K562 (cell line): ENCODE results near the gene SV2A. TPM values are rescaled to one million over a fixed set of nuclear protein-coding genes. Genes with fewer than 3 reads are reported as not detected.

ENCODE experiments used
- BCL6 ChIP-seq: fragments of 250-450 bp; sonication (Bioruptor Pico); IDR thresholded peaks from 2 replicates; pipeline ENCODE4 v1.4.0; 2020
- CHD7 ChIP-seq: fragments of 200-600 bp; sonication (generic); IDR thresholded peaks from one replicate; pipeline ENCODE4 v1.6.1; 2012; ENCODE audit warnings: mild to moderate bottlenecking, low read depth, low read length, inconsistent platforms
- ELF4 ChIP-seq: fragments of 450-650 bp; formaldehyde crosslinking; IDR thresholded peaks from 2 replicates; pipeline ENCODE4 v1.4.0; 2022; ENCODE audit warnings: missing genetic modification characterization
- FOXO4 ChIP-seq: fragments of 450-650 bp; formaldehyde crosslinking; IDR thresholded peaks from 2 replicates; pipeline ENCODE4 v1.4.0; 2020; ENCODE audit warnings: mild to moderate bottlenecking, moderate library complexity
- LCOR ChIP-seq: sonication (generic); formaldehyde crosslinking; IDR thresholded peaks from 2 replicates; pipeline ENCODE4 v1.8.0; 2022; ENCODE audit warnings: mild to moderate bottlenecking, missing genetic modification reagents
- RFX7 ChIP-seq: fragments of 250-450 bp; sonication (Bioruptor Pico); IDR thresholded peaks from 2 replicates; pipeline ENCODE4 v1.5.1; 2021; ENCODE audit warnings: mild to moderate bottlenecking
- RUNX1 ChIP-seq: sonication (generic); IDR thresholded peaks from 2 replicates; pipeline ENCODE4 v1.6.1; 2016; ENCODE audit warnings: antibody characterized with exemption, low read depth
- ZBED1 ChIP-seq: IDR thresholded peaks from 2 replicates; pipeline ENCODE4 v1.6.1; 2014
- ZBTB49 ChIP-seq: sonication (generic); formaldehyde crosslinking; IDR thresholded peaks from 2 replicates; pipeline ENCODE4 v1.8.0; 2022; ENCODE audit warnings: missing genetic modification reagents, mild to moderate bottlenecking, borderline replicate concordance
- ZNF830 ChIP-seq: fragments of 250-450 bp; sonication (Bioruptor Pico); IDR thresholded peaks from 2 replicates; pipeline ENCODE4 v1.5.0; 2021; ENCODE audit warnings: mild to moderate bottlenecking
- polyA plus RNA-seq, 8 experiments: library from polyadenylated mRNA; depleted of rRNA in 4 of 8; stranded (reverse) in 5 of 8; unstranded in 3 of 8; fragments of >200 nt; fragmentation: Nextera tagmentation in 2 of 8; fragmentation: Illumina TruSeq in 1 of 8; extraction: Ambion mirVana in 2 of 8; extraction: Trizol in 1 of 8; gene quantifications; 2 replicates each; pipeline versions ENCODE4 v1.2.1 to v1.2.3, GENCODE V29; 2011 to 2014; ENCODE audit warnings: inconsistent platforms in 1 of 8, missing spikeins in 1 of 8
- total RNA-seq, 7 experiments: library from RNA; depleted of rRNA in 6 of 7; stranded (reverse); fragments of >200 nt in 6 of 7; fragmentation: Illumina TruSeq in 2 of 7; extraction: Trizol in 2 of 7; gene quantifications; 2 replicates each; pipeline versions ENCODE4 v1.2.1 to v1.2.3, GENCODE V29; 2011 to 2021; ENCODE audit warnings: low replicate concordance in 1 of 7
- TF ChIP-seq, protein P1 (sequence below): sonication (generic); formaldehyde crosslinking; IDR thresholded peaks from 2 replicates; pipeline ENCODE4 v1.8.1; 2022; ENCODE audit warnings: missing genetic modification reagents

The SV2A gene
- total and polyA plus RNA-seq, 9 of the 15 experiments (the other 6 are each of a cell fraction or from before 2014, with no cell fraction given) = 0.07 to 0.22 (median 0.11) TPM; not detected in 1

- TF ChIP-seq CHD7 (peak; percentile 33), RUNX1 (no peak), LCOR (CRISPR knock-in tag) (peak; percentile 80; the same call in 1 of the 2 replicates), ZBTB49 (CRISPR knock-in tag) (peak; percentile 82; the same call in 1 of the 2 replicates), ZNF830 (no peak), FOXO4 (CRISPR knock-in tag) (no peak), RFX7 (CRISPR knock-in tag) (peak; percentile 55; the same call in 1 of the 2 replicates), ZBED1 (peak; percentile 93), BCL6 (no peak), ELF4 (CRISPR knock-in tag) (no peak)
- TF ChIP-seq, protein P1, sequence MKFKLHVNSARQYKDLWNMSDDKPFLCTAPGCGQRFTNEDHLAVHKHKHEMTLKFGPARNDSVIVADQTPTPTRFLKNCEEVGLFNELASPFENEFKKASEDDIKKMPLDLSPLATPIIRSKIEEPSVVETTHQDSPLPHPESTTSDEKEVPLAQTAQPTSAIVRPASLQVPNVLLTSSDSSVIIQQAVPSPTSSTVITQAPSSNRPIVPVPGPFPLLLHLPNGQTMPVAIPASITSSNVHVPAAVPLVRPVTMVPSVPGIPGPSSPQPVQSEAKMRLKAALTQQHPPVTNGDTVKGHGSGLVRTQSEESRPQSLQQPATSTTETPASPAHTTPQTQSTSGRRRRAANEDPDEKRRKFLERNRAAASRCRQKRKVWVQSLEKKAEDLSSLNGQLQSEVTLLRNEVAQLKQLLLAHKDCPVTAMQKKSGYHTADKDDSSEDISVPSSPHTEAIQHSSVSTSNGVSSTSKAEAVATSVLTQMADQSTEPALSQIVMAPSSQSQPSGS (CRISPR knock-in tag) = no peak
Measured at GRCh38 chr1:149887456-149888246, 30.0 kb downstream of the SV2A start (continued).
